Lung (tissue), 12 donors: ENCODE data around the gene HNRNPLL. TPM values are rescaled to one million over a fixed set of nuclear protein-coding genes. Genes with fewer than 3 reads are reported as not detected.

ENCODE experiments used
- ATAC-seq: fragments of 200-7000 bp; cut with Tn5 transposase; one replicate; pipeline ENCODE4 v1.9.1; 2020; ENCODE audit warnings: moderate number of reproducible peaks; ENCODE audit not compliant: insufficient read depth, low FRiP score
- DNase-seq, 3 donors: peaks; one replicate each; pipeline ENCODE4 v3.0.0-alpha.2; 2013 to 2017
- H3K27ac ChIP-seq, 2 donors: one replicate each; pipeline ENCODE4 v1.5.1; 2013; ENCODE audit warnings: mild to moderate bottlenecking in 2 of 2, moderate library complexity in 2 of 2, control low read depth in 1 of 2, inconsistent platforms in 1 of 2, low read depth in 1 of 2, low read length in 1 of 2
- H3K27me3 ChIP-seq, 3 donors: one replicate each; pipeline ENCODE4 v1.5.1; 2013; ENCODE audit warnings: low read length in 2 of 3; ENCODE audit not compliant: control insufficient read depth in 3 of 3, insufficient read depth in 3 of 3
- H3K36me3 ChIP-seq, 4 donors: one replicate each; pipeline ENCODE4 v1.5.1; 2013; ENCODE audit warnings: low read length in 4 of 4, mild to moderate bottlenecking in 1 of 4, moderate library complexity in 1 of 4; ENCODE audit not compliant: control insufficient read depth in 4 of 4, insufficient read depth in 4 of 4
- H3K4me1 ChIP-seq, 5 donors: one replicate each; pipeline ENCODE4 v1.5.1; 2013; ENCODE audit warnings: low read length in 5 of 5, mild to moderate bottlenecking in 2 of 5, moderate library complexity in 1 of 5; ENCODE audit not compliant: control insufficient read depth in 5 of 5, insufficient read depth in 5 of 5
- H3K4me3 ChIP-seq: one replicate; pipeline ENCODE4 v1.5.1; 2013; ENCODE audit warnings: mild to moderate bottlenecking, control low read depth, moderate library complexity
- H3K9ac ChIP-seq, 2 donors: one replicate each; pipeline ENCODE4 v1.5.1; 2013; ENCODE audit warnings: low read length in 2 of 2, control low read depth in 1 of 2; ENCODE audit not compliant: insufficient read depth in 1 of 2
- H3K9me3 ChIP-seq, 4 donors: one replicate each; pipeline ENCODE4 v1.5.1; 2013; ENCODE audit warnings: low read length in 3 of 4, mild to moderate bottlenecking in 1 of 4, moderate library complexity in 1 of 4; ENCODE audit not compliant: control insufficient read depth in 4 of 4, insufficient read depth in 3 of 4
- WGBS, 2 donors: extraction: QIAGEN DNeasy Blood & Tissue Kit; methylation state at CpG; one replicate each; pipeline ENCODE4 v1.1.7; 2013; 5-methylcytosine and 5-hydroxymethylcytosine counted together
- polyA plus RNA-seq, 2 donors: library from polyadenylated mRNA; stranded (reverse); fragments of 200-250 nt; gene quantifications; one replicate each; pipeline ENCODE4 v1.2.1, GENCODE V29; 2013
- total RNA-seq, 2 donors: library from RNA; depleted of rRNA in 1 of 2; stranded (reverse); fragments of >200 nt in 1 of 2; gene quantifications; one replicate each; pipeline ENCODE4 v1.2.1, GENCODE V29; 2014 to 2021
- TF ChIP-seq, protein P1 (sequence below): IDR thresholded peaks from 2 replicates; pipeline ENCODE4 v1.5.1; 2012; ENCODE audit warnings: mild to moderate bottlenecking; ENCODE audit errors: control extremely low read depth, extremely low read depth
- donor health status: control.
- donor health status: control.
- donor health status: Bipolar disorder and iron deficiency.
- donor health status: healthy.
- donor health status: DM: yes; HTN: yes; CAD: no.

The HNRNPLL gene
- total and polyA plus RNA-seq, 4 donors, result 12.4 to 88.8 (median 30.7) TPM

- H3K9me3 ChIP-seq, result no peaks in the 10 kb centered on the region
- no peak for ATAC-seq
- H3K9ac ChIP-seq, result peak overlapping the region in 1 of 2 donors; percentile 73
- TF ChIP-seq, protein P1, sequence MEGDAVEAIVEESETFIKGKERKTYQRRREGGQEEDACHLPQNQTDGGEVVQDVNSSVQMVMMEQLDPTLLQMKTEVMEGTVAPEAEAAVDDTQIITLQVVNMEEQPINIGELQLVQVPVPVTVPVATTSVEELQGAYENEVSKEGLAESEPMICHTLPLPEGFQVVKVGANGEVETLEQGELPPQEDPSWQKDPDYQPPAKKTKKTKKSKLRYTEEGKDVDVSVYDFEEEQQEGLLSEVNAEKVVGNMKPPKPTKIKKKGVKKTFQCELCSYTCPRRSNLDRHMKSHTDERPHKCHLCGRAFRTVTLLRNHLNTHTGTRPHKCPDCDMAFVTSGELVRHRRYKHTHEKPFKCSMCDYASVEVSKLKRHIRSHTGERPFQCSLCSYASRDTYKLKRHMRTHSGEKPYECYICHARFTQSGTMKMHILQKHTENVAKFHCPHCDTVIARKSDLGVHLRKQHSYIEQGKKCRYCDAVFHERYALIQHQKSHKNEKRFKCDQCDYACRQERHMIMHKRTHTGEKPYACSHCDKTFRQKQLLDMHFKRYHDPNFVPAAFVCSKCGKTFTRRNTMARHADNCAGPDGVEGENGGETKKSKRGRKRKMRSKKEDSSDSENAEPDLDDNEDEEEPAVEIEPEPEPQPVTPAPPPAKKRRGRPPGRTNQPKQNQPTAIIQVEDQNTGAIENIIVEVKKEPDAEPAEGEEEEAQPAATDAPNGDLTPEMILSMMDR, result no peak
- peaks cover 0 to 4% (median 0%) of the 10 kb centered on the region in 4 donors for H3K36me3 ChIP-seq
- H3K27me3 ChIP-seq, result no peaks in the 10 kb centered on the region
- H3K27ac ChIP-seq, result peak overlapping the region in 1 of 2 donors; percentile 45
- H3K4me1 ChIP-seq, result peaks cover 6 to 43% (median 14%) of the 10 kb centered on the region in 5 donors
- peak in 2 of 3 donors; percentile 74 to 79 for DNase-seq
- no peak overlapping the region for H3K4me3 ChIP-seq
- WGBS, 2 donors, result 0 to 5% methylated on average over 1 of the region's 1 CpG
Measured at GRCh38 chr2:38598991-38599295, 3.8 kb downstream of the HNRNPLL start.

- TF ChIP-seq, protein P1, result no peak
- ATAC-seq (no peak), DNase-seq (peak in 1 of 3 donors; percentile 37)
- no peak overlapping the region for H3K4me3 ChIP-seq
- no peaks in the 10 kb centered on the region for H3K27me3 ChIP-seq
- peaks cover 5 to 37% (median 14%) of the 10 kb centered on the region in 5 donors for H3K4me1 ChIP-seq
- peaks cover 0 to 4% (median 0%) of the 10 kb centered on the region in 4 donors for H3K36me3 ChIP-seq
- H3K9me3 ChIP-seq, result no peaks in the 10 kb centered on the region
- 72 to 81% methylated on average over 5 of the region's 5 CpGs for WGBS, 2 donors
- peak overlapping the region in 1 of 2 donors; percentile 45 for H3K27ac ChIP-seq
- peak overlapping the region in 1 of 2 donors; percentile 73 for H3K9ac ChIP-seq
Measured at GRCh38 chr2:38598200-38598990, 4.3 kb downstream of the HNRNPLL start.

DNA sequence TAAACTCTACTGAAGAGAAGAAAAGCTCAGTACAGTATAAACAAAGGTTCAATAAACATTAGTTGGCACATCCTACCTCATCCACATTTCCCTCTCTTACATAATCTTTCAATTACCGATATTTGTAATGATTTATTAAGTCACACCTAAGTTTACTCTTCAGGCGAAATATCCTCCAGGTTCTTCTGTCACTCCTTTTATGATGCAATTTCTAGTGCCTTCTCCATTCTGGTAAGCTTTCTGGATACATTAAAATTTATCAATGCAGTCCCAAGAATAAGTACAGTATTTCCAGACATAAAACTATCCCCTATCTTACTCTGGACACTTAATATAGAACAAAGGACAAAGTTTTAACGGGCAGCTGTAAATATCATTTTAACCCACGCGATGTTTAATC, 5.6 kb downstream of the HNRNPLL start:
- Histone ChIP-seq H3K4me1 (peaks cover 5 to 35% (median 14%) of the 10 kb centered on the region in 5 donors), H3K27me3 (no peaks in the 10 kb centered on the region), H3K27ac (no peak overlapping the region), H3K9me3 (no peaks in the 10 kb centered on the region), H3K9ac (no peak overlapping the region), H3K36me3 (peaks cover 0 to 4% (median 0%) of the 10 kb centered on the region in 4 donors), H3K4me3 (no peak overlapping the region)
- 71 to 73% methylated on average over 5 of the region's 5 CpGs for WGBS, 2 donors
- DNase-seq (no peak), ATAC-seq (no peak)
- TF ChIP-seq, protein P1, result no peak
